Occipital lobe (tissue), 3 donors: ENCODE data around the gene BIRC3. TPM values are rescaled to one million over a fixed set of nuclear protein-coding genes. Genes with fewer than 3 reads are reported as not detected.
"Not testable (repeated sequence)": the region's sequence is repeated elsewhere in the genome, so short reads cannot be mapped to it uniquely, and the experiment has no call there.

Experiments
- DNase-seq: peaks from one replicate; lab custom pipeline; 2025; lab: John Stamatoyannopoulos, UW
- small RNA-seq: library from RNA; depleted of rRNA; stranded (forward); fragments of <200 nt; gene quantifications from one replicate; pipeline ENCODE3, GENCODE V24; 2014
- total RNA-seq: library from RNA; depleted of rRNA; stranded (reverse); fragments of >200 nt; gene quantifications from one replicate; pipeline ENCODE4 v1.2.3, GENCODE V29; 2014

BIRC3 gene
- total RNA-seq, 1 donor from 2014 or later = 1.7 TPM

DNA sequence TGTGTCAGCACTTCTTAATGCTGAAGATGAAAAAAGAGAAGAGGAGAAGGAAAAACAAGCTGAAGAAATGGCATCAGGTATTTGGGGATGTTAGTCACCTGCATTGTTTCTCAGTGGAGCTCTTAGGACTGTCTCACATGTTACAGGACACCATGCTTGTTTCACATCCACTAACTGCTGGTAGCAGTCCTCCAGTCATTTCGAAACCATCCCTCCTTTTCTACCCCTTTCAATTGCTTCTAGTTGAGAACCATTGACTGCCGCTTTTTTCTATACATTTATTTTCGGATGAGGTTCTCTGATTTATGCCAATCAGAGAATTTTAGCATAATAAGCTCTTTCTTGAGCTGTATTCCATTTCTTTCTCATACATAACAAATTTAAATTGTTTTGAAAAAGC, 51.2 kb downstream of the BIRC3 start:
- no peak for DNase-seq

DNA sequence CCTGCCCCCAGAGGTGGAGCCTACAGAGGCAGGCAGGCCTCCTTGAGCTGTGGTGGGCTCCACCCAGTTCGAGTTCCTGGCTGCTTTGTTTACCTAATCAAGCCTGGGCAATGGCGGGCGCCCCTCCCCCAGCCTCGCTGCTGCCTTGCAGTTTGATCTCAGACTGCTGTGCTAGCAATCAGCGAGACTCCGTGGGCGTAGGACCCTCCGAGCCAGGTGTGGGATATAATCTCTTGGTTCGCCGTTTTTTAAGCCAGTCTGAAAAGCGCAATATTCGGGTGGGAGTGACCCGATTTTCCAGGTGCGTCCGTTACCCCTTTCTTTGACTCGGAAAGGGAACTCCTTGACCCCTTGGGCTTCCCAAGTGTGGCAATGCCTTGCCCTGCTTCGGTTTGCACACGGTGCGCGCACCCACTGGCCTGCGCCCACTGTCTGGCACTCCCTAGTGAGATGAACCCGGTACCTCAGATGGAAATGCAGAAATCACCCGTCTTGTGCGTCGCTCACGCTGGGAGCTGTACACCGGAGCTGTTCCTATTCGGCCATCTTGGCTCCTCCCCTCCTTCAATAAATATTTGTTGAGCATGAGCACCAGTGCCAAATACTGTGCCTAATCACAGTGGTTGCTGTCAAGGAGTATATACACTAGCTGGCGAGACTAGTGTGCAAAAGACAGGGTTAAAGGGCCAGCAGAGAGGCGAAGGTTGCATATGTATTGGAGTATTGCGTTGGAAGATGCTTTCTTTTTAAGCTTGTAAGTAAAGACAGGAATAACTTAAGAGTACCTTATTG, 57.5 kb downstream of the BIRC3 start:
- DNase-seq = not testable (repeated sequence)

DNA sequence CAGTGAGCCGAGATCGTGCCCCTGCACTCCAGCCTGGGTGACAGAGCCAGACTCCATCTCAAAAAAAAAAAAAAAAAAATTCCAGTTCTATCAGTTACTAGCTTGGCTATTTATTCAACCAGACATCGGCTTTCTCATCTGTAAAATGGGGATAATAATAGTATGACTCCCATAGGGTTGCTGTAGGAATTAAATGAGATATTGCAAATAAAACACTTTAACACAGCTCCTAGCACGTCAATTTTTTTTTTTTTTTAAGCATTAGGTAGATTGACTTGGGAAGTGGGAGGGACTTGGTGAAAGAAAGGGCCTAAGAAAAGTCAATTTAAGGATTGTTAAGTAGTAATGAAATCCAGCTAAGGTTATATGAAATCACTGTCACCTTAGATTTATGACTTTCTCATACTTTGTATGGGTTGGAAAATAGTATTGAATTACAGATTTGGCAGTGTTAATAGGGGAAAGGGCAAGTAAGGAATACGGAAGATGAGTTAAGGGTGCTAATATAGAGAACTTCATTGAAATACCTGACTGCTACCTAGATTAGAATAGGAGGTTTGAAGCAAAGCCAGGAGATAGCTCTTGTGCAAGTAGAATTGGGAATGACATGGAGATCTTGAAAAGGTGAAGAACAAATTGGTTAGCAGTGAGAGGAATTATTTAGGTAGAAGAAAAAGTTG, 58.6 kb downstream of the BIRC3 start:
- no peak for DNase-seq

DNA sequence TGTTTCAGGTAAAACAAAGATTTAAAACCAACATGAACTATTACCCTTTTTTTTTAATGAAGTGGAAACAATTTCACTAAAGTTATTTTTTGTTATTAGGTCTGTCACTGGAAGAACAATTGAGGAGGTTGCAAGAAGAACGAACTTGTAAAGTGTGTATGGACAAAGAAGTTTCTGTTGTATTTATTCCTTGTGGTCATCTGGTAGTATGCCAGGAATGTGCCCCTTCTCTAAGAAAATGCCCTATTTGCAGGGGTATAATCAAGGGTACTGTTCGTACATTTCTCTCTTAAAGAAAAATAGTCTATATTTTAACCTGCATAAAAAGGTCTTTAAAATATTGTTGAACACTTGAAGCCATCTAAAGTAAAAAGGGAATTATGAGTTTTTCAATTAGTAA, 60.6 kb downstream of the BIRC3 start:
- DNase-seq = no peak

DNA sequence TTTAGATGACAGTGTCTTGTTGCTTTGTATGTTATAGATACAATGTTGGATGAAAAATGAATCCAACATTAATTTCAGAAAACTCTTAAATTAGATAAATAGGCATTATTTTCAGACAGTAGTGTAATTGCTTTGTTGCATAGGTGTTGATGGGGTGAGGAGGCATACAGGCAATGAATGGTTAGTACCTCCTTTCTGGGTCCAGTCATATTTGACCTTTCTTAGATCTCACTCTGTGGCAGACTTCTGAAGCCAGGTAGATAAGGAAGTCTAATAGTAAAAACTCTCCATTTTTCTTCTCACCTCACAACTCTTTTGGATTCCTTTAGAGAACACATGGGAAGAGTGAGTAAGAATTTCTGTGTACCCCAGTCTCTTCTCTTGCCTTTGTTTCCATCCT, 61.5 kb downstream of the BIRC3 start:
- DNase-seq = no peak

DNA sequence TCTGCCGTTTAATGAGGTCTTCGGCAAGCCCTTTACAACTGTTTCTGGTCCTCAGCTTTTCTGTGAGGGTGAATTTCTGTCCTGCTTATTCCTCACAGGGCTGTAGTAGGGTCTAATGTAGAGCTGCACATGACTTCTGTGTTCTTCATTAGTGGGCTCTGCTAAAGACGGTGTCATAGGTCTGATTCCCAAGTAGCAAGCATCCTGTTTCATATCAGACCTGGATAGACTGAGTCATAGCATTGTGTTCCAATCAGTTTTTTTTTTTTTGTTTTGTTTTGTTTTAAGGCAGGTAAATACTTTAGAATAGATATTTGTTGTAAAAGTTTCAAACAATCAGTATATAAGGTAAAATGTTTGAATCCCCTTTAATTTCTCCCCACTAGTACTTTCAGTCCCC, 65.1 kb downstream of the BIRC3 start:
- DNase-seq = no peak

DNA sequence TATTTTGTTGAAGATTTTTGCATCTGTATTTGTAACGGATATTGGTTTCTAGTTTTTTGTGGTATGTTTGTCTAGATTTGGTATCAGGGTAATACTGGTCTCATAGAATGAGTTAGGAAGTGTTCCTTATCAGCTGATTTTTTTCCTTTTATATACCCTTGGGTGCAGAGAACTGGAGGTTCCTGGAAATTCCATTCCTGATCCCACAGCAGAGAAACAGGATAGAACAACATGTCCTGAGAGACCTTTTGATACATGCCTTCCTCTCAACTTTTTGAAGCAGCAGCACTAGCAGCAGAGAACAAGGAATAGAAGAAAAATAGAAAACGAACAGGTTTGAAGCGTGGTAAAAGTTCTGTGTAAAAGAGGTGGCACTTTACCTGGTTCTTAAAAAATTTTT, 66.6 kb downstream of the BIRC3 start:
- no peak for DNase-seq

DNA sequence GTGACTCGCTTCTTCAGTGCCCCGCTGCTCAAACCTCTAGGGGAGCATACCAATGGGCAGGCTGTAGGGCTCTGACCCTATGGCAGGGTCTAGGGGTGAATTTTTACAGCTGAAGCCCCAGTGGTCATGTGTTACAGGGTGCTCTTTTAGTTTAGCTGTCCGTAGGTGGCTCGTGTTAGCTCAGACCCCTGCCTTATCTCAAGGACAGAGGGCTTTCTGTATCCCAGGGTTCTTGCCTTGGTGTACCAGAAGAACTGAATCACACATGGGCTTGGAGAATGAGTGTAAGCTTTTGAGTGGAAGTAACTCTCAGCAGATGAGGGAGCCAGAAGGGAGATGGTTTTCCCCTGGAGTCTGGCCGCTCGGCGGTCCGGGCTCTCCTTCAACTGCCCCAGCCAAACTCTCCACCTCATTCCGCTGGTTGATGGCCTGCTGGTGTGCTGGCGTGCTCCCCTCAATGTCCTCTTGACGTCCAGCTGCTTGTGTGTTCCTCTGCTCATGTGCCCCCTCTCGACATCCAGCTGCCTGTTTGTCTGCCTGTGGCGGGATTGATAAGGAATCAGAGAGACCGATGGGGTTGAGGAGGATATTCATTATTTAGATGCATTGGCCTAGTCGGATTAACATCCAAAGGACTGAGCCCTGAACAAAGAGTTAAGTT, 67.3 kb downstream of the BIRC3 start:
- no peak for DNase-seq

DNA sequence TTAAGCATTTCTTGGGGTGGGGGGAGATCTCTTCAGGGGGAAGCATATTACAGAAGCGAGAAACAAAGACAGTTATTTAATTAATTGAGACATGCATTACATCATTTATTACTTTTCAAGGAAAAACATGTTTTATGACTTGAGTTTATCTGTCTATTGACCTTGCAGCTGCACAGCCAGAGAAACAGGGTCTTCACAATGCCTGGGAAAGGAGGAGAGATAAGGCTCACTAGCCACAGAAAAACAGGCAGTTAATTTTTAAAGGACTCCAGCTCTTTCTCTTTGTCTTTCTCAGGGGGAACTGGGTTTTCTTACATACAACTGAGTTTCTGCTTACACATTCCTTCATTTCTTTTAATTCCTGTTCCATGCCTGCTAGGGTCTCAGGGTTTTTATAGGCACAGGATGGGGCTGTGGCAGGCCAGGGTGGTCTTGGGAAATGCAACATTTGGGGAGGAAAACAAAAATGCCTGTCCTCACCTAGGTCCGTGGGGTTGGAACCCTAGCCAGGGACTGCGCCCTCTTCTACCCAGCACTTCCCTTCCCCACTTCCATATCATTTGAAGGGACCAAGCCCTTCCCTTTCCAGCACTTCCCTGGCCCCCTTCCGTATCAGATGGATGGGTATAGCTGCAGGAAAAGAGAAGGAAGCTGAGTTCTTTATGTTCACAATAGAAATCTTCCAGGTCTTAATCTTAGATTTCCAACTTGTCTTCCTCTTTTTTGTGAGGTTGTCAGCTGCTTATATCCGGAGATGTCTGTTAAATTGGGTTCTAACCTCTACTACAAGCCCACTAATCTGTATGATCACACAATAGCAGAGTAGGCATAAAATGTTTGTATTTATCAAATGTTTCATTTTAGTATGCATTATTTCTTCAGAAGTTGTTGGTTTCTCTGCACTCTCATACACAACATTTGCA, 68.1 kb downstream of the BIRC3 start:
- no peak for DNase-seq

DNA sequence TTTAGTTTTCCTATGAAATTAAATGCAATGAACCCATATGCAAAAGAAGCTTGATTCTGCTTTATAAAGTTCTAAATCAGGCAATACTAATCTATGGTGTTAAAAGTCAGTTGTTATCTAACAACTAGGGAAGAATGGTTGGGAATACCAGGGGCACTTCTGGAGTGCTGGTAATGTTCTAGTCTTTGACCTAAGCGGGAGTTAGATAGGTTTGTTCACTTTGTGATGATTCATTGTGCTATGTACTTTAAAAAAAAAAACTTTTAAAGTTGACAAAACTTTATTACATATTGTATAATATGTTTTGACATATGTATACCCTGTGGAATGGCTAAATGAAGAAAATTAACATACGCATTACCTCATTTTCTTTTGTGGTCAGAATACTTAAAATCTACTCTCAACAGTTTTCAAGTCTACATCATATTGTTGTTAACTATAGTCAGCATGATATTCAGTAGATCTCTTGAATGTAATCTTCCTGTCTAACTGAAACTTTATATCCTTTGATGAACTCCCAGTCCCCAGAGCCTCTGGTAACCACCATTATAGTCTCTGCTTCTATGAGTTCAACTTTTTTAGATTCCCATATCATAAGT, 69.0 kb downstream of the BIRC3 start:
- no peak for DNase-seq

DNA sequence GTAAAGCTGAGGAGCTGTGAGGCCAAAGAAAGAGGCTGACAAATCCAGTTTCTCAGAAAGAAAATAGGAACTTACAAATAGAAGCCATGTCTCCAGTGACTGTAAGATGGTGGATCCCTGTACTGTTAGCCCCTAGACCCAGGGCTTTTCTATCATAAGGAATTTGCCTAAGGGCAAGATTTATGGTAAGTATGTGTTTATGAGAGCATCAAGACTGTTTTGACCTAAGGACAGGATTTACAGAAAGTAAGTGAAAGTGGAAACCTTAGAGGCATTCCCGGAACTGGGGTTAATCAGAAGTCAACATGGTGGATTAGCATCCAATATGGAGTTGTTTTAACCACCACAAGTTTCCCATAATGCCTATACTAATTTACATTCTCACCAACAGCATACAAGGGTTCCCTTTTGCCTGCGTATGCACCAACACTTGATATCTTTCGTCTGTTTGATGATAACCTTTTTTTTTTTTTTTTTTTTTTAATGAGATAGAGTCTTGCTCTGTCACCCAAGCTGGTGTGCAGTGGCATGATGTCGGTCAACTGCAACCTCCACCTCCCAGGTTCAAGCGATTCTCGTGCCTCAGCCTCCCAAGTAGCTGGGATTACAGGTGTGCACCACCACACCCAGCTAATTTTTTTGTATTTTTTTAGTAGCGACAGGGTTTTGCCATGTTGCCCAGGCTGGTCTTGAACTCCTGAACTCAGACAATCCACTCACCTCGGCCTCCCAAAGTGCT, 69.9 kb downstream of the BIRC3 start:
- no peak for DNase-seq

Small RNAs within 50 kb of the gene (small RNA-seq; reads per million reads assigned to genes)
- gene AP000942.3 (not detected), gene AP000942.4 (not detected), gene RNU6-952P (not detected)

Other genes starting within 250 kb of the BIRC3 start
- 18.7 TPM for gene YAP1, start 207.0 kb upstream of the BIRC3 start, total RNA-seq
- gene BIRC2, start 29.7 kb downstream of the BIRC3 start, total RNA-seq = 160 TPM
- 101 TPM for gene TMEM123, start 135.3 kb downstream of the BIRC3 start, total RNA-seq
- 0.47 TPM for gene MMP7, start 213.3 kb downstream of the BIRC3 start, total RNA-seq